ENCODE results near the gene VSIG4.

Gene VSIG4

DNA sequence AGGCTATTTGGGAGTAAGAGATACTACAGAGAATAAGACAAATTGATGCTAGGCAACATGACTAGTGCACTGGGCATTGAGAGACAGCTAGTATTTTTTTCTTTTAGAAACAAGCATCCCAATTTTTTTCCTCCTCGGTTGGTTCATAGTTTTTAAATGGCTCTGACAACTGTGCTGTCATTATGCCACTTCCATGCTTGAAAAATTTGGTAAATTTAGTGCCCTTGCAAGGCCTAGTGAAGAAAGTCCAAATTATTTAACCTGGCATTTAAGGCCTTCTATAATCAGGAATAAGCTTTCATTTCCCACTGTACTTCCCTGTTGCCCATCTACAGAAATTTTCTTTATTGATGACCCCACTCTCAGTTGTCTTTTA, 15.8 kb downstream of the VSIG4 start:
- DNase-seq (ENCODE audit: low read depth in 2 of 2), result no peak

DNA sequence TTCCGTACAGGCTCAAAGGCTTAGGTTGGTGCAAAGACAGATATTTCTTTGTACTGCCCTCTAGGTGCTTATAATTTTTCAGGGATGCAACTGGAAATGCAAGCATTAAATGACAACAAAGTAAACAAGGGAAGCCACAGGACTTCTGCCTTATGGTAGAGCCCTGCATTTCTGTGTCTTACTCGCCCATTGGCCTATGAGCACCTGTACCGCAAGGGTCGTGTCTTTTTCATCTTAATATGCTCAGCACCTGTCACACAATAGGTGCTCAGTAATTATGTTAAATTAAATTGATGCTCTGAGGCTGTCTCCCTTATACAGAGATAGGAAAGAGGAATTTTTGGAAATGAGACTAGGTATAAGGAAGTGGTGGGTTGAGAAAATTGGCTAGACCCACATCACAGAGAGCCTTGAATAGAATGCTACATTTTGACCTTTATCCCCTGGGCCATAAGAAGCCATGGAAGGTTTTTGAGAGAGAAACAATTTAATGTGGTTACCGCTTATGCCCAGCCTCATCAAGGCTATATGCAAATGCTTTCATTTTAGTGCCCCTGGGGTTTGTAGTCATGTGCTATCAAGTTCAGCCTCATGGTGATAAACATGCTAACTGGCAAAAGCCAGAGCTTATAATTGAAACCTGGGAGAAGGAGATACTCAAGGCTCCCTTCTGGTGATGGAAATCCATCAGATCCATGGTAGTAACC, 16.3 kb downstream of the VSIG4 start:
- DNase-seq (ENCODE audit: low read depth in 2 of 2), result no peak

DNA sequence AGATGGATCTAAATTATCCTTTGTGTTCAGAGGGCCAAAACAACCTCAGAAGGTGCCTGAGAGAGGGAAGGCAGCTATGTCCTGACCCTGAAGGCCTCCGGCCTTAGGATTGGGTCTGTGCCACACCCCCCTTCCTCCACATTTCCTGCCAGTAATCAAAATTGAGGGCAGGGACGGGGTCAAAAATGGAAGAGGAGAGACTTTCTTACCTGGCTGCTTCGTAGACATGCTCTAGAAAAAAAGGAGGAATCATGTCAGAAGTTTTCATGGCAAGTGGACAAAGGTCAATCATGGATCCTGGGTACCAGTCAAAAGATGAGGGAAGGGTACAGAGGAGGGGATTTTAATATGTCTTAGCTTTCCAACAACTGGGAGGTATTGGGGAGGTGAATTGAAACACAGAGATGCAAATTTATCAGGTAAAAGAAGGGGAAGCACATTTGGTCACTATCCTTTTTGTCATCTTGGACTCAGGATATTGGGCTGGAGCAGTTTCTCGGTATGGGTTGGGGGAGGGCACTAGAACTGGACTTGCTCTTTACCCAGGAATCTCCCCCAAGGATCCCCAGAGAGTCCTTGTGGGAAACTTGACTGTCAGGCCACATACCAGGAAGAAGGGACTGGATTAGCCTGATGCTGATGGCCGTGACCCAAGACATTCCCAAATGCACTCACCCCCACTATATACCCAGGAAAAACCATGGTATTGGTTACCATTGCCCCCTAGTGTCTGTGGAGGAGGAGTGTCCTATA, 17.1 kb downstream of the VSIG4 start:
- DNase-seq (ENCODE audit: low read depth in 2 of 2), result no peak

DNA sequence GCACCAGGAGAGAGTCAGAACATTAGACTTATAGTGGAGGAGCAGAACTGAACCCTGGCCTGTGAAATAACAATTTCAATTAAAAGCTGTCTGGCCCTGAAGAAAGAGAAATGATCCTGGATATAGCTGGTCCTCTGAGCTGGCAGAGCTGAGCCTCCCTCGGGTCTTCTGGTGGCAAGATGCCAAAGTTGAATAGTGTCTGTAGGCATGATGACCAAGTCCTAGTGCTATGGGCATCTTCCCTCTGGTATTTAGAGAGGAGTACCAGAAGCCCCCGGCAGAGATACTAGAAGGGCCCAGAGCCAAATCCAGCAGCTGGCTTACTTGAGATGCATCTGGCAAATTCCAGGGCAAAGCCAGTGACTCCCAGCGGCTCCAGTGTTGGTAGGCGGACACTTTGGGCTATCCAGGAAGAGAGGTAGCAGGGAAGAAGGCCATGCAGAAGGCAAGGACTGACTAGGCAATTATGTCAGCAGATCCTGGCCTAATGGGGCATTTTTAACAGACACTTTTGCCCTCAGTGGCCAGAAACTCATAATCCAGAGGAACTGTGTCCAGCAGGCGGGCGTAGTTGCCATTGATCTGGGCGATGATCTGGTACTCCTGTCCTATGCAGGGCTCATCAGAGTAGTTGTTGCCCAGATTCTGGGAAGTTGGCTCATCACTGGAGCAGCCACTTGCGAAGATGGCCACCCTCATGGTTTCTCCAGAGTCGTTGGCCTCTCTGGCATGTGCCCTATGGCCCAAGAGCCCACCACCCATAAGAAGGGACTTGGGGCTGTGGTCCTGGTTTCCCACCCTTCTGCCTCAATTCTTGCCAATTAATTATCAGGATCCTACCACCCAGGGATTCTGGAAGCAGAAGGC, 17.9 kb downstream of the VSIG4 start:
- no peak for DNase-seq (ENCODE audit: low read depth in 2 of 2)

DNA sequence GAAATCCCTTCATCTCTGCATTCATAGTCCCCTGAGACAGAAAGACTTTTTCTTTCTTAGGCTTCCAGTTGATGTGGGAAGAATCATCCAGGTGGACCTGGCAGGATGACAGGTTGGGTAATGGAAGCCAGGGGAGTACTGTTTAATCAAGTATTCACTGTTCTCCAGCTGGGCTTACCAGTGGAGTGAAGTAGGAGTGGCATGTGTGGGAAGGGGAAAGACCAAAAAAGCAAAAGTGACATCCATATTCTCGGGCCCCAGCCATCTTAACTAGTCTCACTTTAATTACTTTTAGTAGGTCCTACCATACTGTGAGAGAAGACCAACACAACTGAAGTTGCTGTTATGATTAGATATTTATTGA, 18.5 kb downstream of the VSIG4 start:
- no peak for DNase-seq (ENCODE audit: low read depth in 2 of 2)

DNA sequence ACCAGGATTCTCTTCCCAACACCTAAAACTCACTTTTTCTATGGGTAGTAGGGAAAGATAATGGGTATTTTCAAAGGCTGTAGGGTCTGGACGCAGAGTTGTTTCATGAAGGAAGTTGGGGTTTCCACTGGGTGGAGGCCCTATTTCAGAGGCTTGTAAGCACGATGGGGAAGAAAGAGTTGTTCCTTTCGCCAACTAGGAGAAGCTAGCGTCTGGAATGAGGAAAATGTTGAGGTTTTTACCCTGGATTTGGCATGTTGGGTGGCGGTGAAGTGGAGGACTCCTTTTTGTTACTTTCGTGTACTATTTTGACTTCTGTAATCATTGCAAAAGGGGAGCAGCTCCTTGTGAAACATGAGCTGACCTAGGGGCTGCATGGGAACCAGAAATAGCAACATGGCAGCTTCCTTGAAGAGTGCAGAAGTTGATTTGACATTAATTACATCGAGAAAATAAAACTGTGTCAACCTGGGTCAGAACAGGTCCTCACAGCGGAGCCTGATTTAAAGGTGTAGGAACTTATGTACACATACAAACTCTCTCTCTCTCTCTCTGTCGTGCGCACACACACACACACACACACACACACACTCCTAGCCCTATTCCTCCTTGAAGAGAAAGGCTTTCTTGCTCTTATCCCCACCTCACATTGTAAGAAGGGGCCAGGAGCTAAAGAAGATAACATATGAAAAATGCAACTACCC, 19.1 kb downstream of the VSIG4 start:
- DNase-seq (ENCODE audit: low read depth in 2 of 2), result no peak

DNA sequence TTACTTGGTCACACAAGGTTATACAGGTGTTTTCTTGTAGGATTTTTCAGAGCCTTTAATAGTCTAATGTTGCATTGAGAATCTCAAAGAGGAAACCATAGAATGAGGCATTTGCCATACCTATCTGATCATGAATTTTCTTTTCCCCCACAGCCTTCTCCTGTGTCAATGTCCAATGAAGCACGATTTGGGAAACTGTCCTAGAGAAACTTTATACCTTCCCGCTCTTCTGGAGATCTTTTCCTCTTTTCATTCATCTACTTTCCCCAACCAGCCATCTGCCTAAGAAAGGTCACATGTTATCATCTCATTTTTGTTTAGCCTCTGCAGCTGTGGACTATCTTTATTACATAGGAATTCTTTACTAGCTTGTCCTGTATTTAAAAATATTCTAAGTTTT, 19.9 kb downstream of the VSIG4 start:
- DNase-seq (ENCODE audit: low read depth in 2 of 2), result no peak

DNA sequence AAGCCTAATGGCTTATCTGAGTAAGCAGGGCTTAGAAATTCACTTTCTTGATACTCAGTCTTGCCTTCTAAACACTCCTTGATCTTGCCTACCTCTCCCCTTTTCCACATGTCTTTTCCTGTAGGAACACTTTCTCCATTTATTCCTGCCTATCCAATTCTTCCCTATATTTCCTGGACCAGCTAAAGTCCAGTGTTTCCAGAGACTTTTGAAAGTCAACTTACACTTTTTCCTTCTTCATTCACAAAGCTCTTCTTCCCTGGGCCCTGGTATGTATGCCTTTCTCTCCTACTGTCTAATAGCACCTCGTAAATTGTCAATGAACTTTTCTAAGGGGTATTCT, 20.6 kb downstream of the VSIG4 start:
- DNase-seq (ENCODE audit: low read depth in 2 of 2), result no peak

DNA sequence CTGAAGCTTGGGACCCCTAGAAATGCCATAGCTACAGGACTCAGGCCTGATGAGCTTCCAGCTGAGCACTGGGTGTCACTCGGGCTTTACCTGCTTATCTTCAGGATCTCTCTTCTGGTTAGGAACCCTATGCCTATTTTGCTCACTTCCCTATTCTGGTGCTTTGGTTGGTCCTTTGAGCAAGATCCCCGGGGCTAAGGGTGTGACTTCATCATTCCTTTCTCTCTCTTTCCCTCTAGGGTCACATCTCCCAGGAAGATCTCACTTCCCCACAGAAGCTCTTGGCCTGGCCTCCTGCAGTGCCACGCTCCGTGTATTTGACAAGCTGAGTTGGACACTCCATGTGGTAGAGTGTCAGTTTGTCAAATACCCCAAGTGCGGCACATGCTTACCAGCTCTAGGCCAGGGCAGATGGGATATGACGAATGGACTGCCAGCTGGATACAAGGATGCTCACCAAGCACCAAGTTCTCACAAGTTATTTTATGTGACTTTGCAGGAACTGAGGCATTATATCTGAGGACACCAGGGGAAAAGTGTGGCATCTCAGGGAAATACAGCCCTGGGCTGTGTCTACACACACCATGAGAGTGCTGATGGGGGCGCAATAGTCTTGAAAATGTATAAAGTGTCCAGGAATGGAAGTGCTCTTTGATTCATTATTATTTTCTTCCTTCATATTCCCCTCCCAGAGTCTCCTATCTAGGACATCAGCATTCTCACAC, 21.1 kb downstream of the VSIG4 start:
- DNase-seq (ENCODE audit: low read depth in 2 of 2), result no peak

DNA sequence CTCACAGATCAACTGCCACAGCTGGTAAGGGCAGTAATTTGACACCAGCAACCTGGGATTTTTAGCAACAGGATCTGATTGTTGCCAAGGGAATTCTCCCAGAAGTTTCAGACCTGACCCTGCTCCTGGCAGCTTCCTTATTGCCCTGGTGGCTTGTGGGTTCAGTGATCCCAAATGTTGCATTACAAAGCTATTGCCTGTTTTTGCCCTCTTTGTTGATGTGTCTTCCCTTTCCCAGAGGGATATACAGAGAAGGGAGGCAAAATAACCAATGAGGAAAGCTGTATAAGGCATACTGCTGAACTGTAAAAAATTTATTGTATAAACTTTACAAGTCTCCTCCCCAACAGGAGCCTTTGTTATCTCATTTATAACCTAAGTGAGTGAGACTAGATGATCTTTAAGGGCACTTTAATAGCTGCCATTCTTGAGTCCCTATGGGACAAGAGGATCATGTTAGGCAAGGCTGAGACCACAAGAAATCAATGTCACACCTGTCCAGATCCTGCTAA, 22.2 kb downstream of the VSIG4 start:
- DNase-seq (ENCODE audit: low read depth in 2 of 2), result no peak

DNA sequence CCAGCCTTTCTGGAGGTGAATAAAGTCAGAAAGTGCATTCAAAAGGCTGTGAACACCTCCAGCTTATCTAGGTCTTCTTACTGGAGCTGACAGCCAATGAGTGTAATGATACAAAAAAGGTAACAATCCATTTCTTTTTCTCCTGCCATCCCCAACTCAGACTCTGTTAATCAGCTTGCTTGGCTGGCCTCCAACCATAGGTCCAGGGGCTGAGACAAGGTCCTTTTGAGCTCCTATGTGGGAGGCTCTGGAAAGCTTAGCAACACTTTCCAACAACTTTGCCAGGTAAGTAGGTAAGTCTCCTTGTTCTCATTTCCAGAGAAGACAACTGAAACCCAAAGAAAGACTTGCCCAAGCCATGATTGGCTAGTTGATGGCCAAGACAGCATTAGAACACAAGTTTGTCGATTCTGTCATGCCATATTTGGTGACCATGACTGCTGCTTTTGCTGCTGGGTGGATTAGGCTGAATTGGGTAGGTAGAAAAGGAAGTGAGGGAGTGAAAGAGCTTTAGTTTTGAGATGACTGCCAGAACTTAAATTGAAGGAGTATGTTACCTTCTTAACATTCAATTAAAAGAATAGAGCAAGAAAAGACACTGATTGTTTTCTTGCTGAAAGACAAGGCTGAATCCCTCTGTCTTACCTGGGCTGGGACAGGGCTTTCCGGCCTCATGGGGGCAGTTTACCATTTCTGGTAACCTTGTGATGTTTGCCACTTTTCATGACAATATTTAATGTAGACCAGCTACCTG, 22.8 kb downstream of the VSIG4 start:
- DNase-seq (ENCODE audit: low read depth in 2 of 2), result no peak

DNA sequence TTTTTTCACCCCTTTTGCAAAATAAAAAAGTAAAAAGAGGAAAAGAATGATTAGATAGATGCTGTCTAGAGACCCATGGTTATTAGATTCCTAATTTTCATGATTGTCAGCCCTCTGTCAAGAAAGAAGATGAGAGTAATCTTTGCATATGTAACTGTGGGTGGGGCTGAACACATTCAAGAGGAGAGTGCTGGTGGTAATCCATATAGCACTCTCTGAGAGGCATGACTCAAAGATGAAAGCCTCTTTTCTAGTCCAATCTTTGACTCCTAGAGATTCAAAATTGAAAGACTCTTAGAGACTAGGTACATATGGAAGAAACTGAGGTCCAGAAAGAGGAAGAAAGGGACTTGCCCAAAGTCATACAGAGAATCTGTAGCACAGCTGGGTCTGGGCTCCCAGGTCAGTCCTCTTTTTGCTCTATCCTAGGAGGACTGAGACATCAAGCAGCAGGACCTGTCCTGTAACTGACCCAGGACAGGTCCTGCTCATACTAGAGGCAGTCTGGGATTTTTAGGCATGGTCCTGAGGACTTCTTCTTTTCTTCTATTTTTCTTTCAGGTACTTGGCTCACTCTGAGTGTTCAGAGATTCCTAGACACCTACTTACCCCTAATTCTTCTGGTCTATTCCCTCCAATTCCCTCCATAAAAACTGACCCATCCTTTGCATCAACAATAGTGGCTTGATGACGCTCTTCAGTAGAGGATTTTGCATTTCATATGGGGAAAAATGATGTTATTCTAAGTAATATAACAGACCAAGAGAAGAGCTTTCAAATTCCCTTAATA, 23.8 kb downstream of the VSIG4 start:
- no peak for DNase-seq (ENCODE audit: low read depth in 2 of 2)

DNA sequence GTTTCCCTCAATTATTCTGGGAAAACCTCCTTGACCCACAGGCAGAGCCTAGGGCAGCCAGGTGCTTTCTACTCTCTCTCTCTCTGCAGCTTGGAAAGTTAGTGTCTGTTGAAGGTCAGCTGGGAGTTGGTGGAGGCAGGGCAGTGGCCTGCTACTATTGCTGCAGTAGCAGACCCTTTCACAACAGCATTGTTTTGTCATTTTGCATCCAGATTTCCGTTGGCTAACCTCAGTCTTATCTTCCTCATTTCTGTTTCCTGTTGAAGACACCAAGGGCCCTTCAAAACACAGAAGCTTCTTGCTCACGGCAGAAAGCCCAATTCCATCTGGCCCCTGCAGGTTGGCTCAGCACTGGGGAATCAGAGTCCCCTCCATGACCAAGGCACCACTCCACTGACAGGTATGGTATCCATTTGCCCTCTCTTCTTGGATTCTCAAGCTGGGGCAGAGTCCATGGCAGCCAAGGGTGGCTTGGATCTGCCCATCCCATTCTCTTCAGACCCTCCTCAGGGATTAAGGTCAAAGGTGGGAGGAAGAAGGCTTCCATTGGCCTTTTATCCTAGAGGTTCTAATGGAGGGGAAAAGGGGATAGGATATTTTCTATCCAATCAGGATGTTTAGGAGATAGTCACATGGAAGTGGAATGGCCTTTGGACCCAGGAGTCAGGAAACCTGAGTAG, 24.6 kb downstream of the VSIG4 start:
- no peak for DNase-seq (ENCODE audit: low read depth in 2 of 2)

DNA sequence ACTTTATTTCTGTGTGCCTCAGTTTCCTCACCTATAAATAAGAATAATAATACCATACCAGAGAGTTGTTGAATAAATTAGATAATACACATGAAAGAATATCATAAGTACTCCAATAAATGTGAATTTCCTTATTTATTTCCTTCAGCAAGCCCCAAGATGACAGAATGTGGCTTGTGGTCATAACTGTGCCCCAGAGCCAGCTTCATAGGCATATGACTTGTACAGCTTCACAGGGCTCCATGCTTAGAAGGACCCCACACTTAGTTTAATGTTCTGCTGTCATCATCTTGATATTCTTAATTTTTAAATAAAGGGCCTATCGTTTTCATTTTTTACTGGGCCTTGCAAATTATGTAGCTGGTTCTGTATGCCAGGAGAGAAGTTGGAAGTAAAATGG, 25.3 kb downstream of the VSIG4 start:
- DNase-seq (ENCODE audit: low read depth in 2 of 2), result no peak

DNA sequence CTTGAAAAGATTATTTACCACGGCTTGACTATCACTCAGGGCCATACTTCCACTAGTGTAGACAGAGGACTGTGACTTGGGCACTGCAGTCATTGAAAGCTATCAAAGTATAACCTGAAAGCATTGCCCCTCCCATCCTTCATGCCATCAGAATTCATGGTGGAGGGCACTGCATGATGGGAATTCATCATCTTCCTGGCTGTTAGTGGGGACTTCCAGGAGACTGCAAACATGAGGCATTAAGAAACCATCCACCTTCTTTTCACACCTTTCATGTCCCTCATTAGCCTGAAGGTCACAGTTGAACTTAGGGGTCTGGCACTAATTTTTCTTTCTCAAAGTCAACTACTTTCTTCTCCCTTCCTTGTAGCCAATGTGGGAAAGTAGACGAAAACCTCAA, 25.8 kb downstream of the VSIG4 start:
- no peak for DNase-seq (ENCODE audit: low read depth in 2 of 2)

DNA sequence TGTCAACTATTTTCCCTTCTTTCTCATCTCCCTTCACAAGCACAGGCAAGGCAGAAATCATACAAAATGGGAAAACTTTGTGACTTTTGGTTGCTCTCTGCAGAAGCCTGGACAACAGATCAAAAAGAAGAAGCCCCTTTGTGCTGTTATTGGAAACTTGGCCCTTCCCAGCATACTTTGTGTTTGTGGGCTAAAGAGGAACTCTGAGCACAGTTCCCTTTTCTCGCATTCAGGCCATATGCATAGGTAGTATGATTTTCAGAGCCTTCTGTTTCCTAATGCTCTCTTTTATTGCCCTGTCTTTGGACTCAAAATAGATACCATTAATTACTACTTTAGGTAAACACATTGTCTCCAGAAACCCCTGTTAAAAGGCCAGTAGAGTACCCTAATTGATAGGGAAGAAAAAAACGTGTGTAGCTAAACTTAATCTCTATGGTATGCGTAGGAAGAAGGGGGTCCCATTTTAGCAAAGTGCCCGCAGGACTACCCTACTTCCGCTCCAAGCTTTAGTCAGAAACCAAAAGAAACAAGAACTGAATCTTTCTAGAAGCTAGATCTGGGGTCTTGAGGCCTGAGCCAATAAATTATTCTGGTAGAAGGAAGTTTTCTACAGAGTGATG, 26.6 kb downstream of the VSIG4 start:
- no peak for DNase-seq (ENCODE audit: low read depth in 2 of 2)

DNA sequence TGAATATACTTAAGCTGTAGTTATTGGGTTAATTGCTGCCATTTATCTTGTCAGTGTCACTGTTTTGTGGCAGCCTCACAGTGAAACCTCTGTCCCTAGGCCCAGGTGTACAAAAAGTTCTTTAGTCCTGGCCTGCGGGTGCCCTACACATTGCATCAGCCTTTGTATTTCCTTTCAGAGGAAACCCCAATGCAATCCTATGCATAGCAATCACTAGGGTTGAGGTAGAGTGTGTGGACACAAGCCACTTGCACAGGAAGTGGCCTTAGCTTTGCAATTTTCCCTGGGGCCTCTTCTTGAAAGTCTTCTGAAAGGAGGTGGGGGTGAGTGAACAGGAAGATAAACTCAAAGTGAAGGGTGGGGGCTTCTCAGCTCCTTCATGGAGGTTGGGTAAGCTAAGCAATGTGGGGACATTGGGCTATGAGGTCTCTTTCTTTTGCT, 27.8 kb downstream of the VSIG4 start:
- DNase-seq (ENCODE audit: low read depth in 2 of 2), result no peak

DNA sequence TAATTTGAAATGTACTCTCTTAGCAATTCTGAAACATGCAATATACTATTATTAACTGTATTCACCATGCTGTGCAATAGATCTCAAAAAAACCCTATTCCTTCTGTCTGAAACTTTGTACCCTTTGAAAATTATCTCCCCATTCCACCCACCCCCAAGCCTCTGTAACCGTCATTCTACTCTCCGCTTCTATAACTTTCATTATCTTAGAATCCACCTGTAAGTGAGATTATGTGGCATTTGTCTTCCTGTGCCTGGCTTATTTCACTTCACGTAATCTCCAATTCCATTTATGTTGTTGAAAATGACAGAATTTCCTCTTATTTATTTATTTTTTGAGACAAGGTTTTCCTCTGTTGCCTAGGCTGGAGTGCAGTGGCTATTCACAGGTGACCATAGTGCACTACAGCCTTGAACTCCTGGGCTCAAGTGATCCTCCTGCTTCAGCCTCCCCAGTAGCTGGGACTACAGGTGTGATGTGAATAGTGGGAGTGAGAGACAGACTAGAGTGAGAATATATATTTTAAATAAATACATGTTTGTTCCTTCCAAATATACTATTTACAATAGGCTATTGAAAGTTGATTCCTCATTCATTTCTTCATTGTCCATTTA, 30.5 kb downstream of the VSIG4 start:
- no peak for DNase-seq (ENCODE audit: low read depth in 2 of 2)
